ENCODE data around the gene CNST.

DNA sequence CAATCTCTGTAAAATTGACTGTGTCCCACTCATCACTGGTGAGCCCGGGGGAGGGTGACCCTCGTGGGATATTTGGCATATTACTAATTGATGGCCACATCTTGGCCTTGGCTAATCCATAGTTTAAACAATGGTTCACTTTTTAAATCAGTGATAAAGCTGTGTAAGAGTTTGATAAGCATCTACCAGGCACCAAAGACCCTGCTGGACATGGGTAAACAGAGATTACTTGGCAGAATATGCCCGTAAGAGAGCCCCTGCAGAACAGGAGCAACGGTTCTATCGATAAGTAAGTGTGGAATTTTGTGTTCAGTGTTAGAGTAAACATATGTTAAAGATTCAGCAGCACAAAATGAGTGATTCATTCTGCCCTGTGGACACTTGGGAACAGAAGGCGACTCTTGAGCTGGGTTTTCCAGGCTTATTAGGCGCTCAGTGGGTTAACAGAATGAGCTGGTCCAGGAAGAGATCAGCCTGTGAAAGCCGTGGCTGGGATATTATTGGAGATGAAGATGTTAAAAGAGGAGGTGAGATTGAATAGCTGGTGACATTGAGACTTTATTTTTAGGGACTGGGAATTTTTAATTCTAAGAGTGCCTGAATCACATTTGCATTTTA lies 55.9 kb downstream of the CNST start:
- no peak for TF ChIP-seq EZH2 (IDR thresholded peaks at IDR 0.05; ENCODE audit: low read depth)
- TF ChIP-seq, protein P1, sequence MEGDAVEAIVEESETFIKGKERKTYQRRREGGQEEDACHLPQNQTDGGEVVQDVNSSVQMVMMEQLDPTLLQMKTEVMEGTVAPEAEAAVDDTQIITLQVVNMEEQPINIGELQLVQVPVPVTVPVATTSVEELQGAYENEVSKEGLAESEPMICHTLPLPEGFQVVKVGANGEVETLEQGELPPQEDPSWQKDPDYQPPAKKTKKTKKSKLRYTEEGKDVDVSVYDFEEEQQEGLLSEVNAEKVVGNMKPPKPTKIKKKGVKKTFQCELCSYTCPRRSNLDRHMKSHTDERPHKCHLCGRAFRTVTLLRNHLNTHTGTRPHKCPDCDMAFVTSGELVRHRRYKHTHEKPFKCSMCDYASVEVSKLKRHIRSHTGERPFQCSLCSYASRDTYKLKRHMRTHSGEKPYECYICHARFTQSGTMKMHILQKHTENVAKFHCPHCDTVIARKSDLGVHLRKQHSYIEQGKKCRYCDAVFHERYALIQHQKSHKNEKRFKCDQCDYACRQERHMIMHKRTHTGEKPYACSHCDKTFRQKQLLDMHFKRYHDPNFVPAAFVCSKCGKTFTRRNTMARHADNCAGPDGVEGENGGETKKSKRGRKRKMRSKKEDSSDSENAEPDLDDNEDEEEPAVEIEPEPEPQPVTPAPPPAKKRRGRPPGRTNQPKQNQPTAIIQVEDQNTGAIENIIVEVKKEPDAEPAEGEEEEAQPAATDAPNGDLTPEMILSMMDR (conservative IDR thresholded peaks at IDR 0.05): no peak

All from PC-9 (cell line).